RWPE1 (cell line): ENCODE data around the gene C14orf180.

Experiments used
- CTCF ChIA-PET: fragments of 350-600 bp; sonication (Branson Sonifier 250); formaldehyde crosslinking; extraction: SDS; loops from one replicate; lab custom pipeline; 2021; lab: Yijun Ruan, JAX
- POLR2A ChIA-PET: fragments of 400-600 bp; formaldehyde crosslinking; extraction: SDS; loops from one replicate; lab custom pipeline; 2020; ENCODE audit warnings: antibody characterized with exemption; ENCODE audit not compliant: low non-redundant PET; lab: Yijun Ruan, JAX
- DNase-seq: peaks from one replicate; pipeline ENCODE4 v3.0.0; 2012; ENCODE audit warnings: low spot score
- H3K27ac ChIP-seq: fragments of 450-650 bp; 2 replicates; pipeline ENCODE4 v1.5.1; 2017
- CTCF ChIP-seq: fragments of 450-650 bp; conservative IDR thresholded peaks from 2 replicates; pipeline ENCODE4 v1.5.1; 2017; ENCODE audit warnings: low read depth, mild to moderate bottlenecking

C14orf180 gene

GRCh38 chr14:104549536-104550339 lies 29.8 kb upstream of the C14orf180 start:
- CTCF ChIA-PET = interaction anchor here (1.4 kb wide), 1 partner anchor 14 kb away, joined by 5 read pairs; no protein-coding TSS in a partner anchor
- TF ChIP-seq CTCF = no peak
- H3K27ac ChIP-seq = no peak overlapping the region
- DNase-seq = no peak
- POLR2A ChIA-PET = no interaction called here

- ChIA-PET CTCF (interaction anchor here (1.4 kb wide), 1 partner anchor 14 kb away, joined by 5 read pairs; no protein-coding TSS in a partner anchor), POLR2A (no interaction called here)
- TF ChIP-seq CTCF = no peak
- DNase-seq = no peak
- H3K27ac ChIP-seq = no peak overlapping the region
Observed at GRCh38 chr14:104550340-104550860, 29.2 kb upstream of the C14orf180 start.

GRCh38 chr14:104550861-104551728 lies 28.5 kb upstream of the C14orf180 start:
- H3K27ac ChIP-seq = no peak overlapping the region
- POLR2A ChIA-PET = no interaction called here
- CTCF ChIA-PET = interaction anchor here (1.4 kb wide), 1 partner anchor 13 kb away, joined by 5 read pairs; no protein-coding TSS in a partner anchor
- DNase-seq = no peak
- TF ChIP-seq CTCF = no peak

- H3K27ac ChIP-seq = no peak overlapping the region
- no peak for DNase-seq
- TF ChIP-seq CTCF = no peak
- CTCF ChIA-PET = no interaction called here
- POLR2A ChIA-PET = no interaction called here
Observed at GRCh38 chr14:104551851-104552737, 27.5 kb upstream of the C14orf180 start.

GRCh38 chr14:104552738-104553125 lies 26.8 kb upstream of the C14orf180 start:
- DNase-seq = no peak
- TF ChIP-seq CTCF = no peak
- POLR2A ChIA-PET = no interaction called here
- H3K27ac ChIP-seq = no peak overlapping the region
- CTCF ChIA-PET = no interaction called here
